ENCODE data around the gene SERPINE2. TPM values are rescaled to one million over a fixed set of nuclear protein-coding genes. Genes with fewer than 3 reads are reported as not detected.

Gene SERPINE2
- total RNA-seq, 4 donors from 2014 or later: 4.9 to 37.4 (median 15.8) TPM

DNA sequence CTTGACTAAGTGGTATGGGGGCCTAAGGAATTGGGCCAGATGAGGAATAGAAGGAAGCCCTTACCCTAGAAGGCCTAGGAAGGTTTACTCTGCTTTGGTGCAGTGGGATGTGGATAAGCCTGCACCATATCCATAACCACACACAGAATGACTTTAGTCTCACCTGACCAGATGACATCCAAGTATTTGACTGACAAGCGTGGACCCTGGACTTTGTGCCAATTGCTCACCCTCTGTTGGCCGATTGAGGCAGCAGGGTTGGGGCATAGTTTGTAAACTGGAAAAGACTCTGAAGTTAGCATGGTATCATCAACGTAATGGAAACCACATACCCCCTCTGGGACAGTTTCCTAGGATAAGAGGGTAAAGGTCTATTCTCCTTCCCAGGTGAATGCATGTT is 36.5 kb upstream of the SERPINE2 start:
- H3K36me3 ChIP-seq: no peaks in the 10 kb centered on the region
- H3K9me3 ChIP-seq: no peaks in the 10 kb centered on the region
- no peaks in the 10 kb centered on the region for H3K4me1 ChIP-seq
- H3K27me3 ChIP-seq: no peaks in the 10 kb centered on the region
- TF ChIP-seq EP300 (IDR thresholded peaks at IDR 0.05; ENCODE audit: low read depth) (no peak), POLR2A (IDR thresholded peaks at IDR 0.05) (no peak), POLR2AphosphoS5 (IDR thresholded peaks at IDR 0.05) (no peak)
- TF ChIP-seq, protein P1, sequence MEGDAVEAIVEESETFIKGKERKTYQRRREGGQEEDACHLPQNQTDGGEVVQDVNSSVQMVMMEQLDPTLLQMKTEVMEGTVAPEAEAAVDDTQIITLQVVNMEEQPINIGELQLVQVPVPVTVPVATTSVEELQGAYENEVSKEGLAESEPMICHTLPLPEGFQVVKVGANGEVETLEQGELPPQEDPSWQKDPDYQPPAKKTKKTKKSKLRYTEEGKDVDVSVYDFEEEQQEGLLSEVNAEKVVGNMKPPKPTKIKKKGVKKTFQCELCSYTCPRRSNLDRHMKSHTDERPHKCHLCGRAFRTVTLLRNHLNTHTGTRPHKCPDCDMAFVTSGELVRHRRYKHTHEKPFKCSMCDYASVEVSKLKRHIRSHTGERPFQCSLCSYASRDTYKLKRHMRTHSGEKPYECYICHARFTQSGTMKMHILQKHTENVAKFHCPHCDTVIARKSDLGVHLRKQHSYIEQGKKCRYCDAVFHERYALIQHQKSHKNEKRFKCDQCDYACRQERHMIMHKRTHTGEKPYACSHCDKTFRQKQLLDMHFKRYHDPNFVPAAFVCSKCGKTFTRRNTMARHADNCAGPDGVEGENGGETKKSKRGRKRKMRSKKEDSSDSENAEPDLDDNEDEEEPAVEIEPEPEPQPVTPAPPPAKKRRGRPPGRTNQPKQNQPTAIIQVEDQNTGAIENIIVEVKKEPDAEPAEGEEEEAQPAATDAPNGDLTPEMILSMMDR (IDR thresholded peaks at IDR 0.05): no peak
- no peak for DNase-seq
- no peak overlapping the region for H3K4me3 ChIP-seq
- no peak overlapping the region for H3K27ac ChIP-seq
- WGBS, 2 donors (ENCODE audit: low coverage in 1 of 2): 84% methylated on average over 3 of the region's 3 CpGs; no CpG with 5 or more reads in 1 of the 2 donors
- in situ Hi-C loops (cut with MboI; ENCODE audit: low pct_ligation_motif_present in 1 of 4, low pct_unique_long_range_greater_than_20kb in 1 of 4, low sequenced_read_pairs in 3 of 4): no loop called here
- intact Hi-C loops (cut with DNase I; ENCODE audit: low total_unique reads): no loop called here

DNA sequence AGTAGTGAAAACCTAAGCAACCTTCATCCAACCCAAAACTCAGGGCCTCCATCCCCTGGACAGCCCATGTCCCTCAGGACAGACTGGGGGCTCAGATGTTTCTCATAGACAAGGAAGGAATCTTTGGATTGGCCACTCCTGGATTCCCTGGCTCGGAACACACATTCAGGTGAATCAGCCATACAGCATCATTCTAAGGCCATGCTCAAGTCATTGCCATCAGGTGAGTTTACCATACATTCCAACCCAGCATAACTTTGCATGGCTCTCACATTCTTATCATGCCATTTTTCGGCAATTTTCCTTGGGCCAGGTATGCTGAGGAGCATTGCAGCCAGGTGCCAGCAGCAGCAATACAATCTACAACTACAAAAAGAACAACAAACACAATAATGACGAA is 34.6 kb upstream of the SERPINE2 start:
- Histone ChIP-seq H3K27ac (no peak overlapping the region), H3K4me3 (no peak overlapping the region), H3K9me3 (no peaks in the 10 kb centered on the region), H3K4me1 (no peaks in the 10 kb centered on the region), H3K36me3 (no peaks in the 10 kb centered on the region), H3K27me3 (no peaks in the 10 kb centered on the region)
- in situ Hi-C loops (cut with MboI; ENCODE audit: low pct_ligation_motif_present in 1 of 4, low pct_unique_long_range_greater_than_20kb in 1 of 4, low sequenced_read_pairs in 3 of 4) (no loop called here), intact Hi-C loops (cut with DNase I; ENCODE audit: low total_unique reads) (no loop called here)
- no peak for TF ChIP-seq POLR2A (IDR thresholded peaks at IDR 0.05)
- no peak for TF ChIP-seq POLR2AphosphoS5 (IDR thresholded peaks at IDR 0.05)
- TF ChIP-seq, protein P1 (IDR thresholded peaks at IDR 0.05): no peak
- no peak for TF ChIP-seq EP300 (IDR thresholded peaks at IDR 0.05; ENCODE audit: low read depth)
- WGBS, 2 donors (ENCODE audit: low coverage in 1 of 2): 58% methylated on average over 3 of the region's 3 CpGs; no CpG with 5 or more reads in 1 of the 2 donors
- no peak for DNase-seq

DNA sequence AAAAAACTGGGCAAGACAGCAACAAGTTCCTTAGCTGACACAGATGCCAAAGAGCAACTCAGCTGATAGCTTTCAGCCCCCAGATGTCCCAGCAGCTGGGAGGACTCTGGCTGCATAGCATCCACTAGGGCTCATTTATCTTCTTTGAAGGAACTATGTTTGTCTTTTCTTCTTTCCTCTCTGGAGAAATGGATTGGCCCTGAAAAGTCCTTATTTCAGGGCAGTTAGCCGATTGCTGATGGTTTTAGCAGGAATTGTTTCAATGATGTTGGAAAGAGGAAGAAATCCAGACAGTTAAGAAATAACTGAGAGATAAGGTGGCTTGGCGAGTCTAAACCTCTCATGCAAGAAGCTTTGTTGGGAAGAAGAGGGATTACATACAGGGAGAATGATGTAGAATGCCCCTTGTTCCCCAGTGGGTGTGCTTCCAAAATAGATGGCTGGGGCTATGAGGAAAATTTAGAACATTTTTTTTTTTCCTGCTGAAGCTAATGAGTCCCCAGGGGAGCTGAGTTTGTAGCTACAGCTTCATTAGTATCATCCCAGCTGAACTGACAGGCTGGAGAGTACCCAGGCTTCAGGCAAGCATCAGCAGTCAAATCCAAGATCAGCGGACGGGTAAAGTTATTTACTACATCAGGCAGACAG is 33.6 kb upstream of the SERPINE2 start:
- no peak overlapping the region for H3K4me3 ChIP-seq
- H3K36me3 ChIP-seq: no peaks in the 10 kb centered on the region
- 79 to 83% methylated on average over 4 of the region's 4 CpGs for WGBS, 2 donors (ENCODE audit: low coverage in 1 of 2)
- in situ Hi-C loops (cut with MboI; ENCODE audit: low pct_ligation_motif_present in 1 of 4, low pct_unique_long_range_greater_than_20kb in 1 of 4, low sequenced_read_pairs in 3 of 4): no loop called here
- H3K9me3 ChIP-seq: no peaks in the 10 kb centered on the region
- no peaks in the 10 kb centered on the region for H3K27me3 ChIP-seq
- no peak for DNase-seq
- intact Hi-C loops (cut with DNase I; ENCODE audit: low total_unique reads): no loop called here
- H3K27ac ChIP-seq: no peak overlapping the region
- TF ChIP-seq POLR2AphosphoS5 (IDR thresholded peaks at IDR 0.05): no peak
- TF ChIP-seq, protein P1 (IDR thresholded peaks at IDR 0.05): no peak
- no peak for TF ChIP-seq POLR2A (IDR thresholded peaks at IDR 0.05)
- no peak for TF ChIP-seq EP300 (IDR thresholded peaks at IDR 0.05; ENCODE audit: low read depth)
- H3K4me1 ChIP-seq: no peaks in the 10 kb centered on the region

DNA sequence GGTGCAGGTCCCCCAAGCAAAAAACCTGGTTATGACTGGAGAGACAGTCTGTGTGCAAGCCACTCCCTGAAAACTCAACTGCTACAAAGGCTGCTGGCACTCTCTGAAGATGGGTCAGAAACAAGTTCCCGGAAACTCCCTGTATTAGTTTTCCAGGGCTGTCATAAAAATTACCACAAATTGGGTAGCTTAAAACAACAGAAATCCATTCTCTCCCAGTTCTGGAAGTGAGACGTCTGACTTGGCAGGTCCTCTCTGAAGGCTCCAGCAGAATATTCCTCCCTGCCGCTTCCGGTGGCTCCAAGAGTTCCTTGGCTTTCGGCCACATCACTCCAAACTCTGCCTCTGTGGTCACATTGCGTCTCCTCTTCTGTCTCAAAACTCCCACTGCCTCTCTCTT is 30.1 kb upstream of the SERPINE2 start:
- WGBS, 2 donors (ENCODE audit: low coverage in 1 of 2): 72% methylated on average over 6 of the region's 6 CpGs; no CpG with 5 or more reads in 1 of the 2 donors
- in situ Hi-C loops (cut with MboI; ENCODE audit: low pct_ligation_motif_present in 1 of 4, low pct_unique_long_range_greater_than_20kb in 1 of 4, low sequenced_read_pairs in 3 of 4): no loop called here
- Histone ChIP-seq H3K27me3 (no peaks in the 10 kb centered on the region), H3K4me1 (no peaks in the 10 kb centered on the region), H3K36me3 (no peaks in the 10 kb centered on the region), H3K27ac (no peak overlapping the region), H3K4me3 (no peak overlapping the region), H3K9me3 (no peaks in the 10 kb centered on the region)
- intact Hi-C loops (cut with DNase I; ENCODE audit: low total_unique reads): no loop called here
- TF ChIP-seq, protein P1 (IDR thresholded peaks at IDR 0.05): no peak
- no peak for TF ChIP-seq EP300 (IDR thresholded peaks at IDR 0.05; ENCODE audit: low read depth)
- TF ChIP-seq POLR2AphosphoS5 (IDR thresholded peaks at IDR 0.05): no peak
- DNase-seq: no peak
